HG02870 (cell line): ENCODE data around the gene GLE1.

Source experiments
- ATAC-seq: cut with Tn5 transposase; IDR thresholded peaks from one replicate; pipeline ENCODE4 v1.9.1; 2021; ENCODE audit warnings: mild to moderate bottlenecking, moderate library complexity; ENCODE audit not compliant: unreplicated experiment

Gene GLE1

DNA sequence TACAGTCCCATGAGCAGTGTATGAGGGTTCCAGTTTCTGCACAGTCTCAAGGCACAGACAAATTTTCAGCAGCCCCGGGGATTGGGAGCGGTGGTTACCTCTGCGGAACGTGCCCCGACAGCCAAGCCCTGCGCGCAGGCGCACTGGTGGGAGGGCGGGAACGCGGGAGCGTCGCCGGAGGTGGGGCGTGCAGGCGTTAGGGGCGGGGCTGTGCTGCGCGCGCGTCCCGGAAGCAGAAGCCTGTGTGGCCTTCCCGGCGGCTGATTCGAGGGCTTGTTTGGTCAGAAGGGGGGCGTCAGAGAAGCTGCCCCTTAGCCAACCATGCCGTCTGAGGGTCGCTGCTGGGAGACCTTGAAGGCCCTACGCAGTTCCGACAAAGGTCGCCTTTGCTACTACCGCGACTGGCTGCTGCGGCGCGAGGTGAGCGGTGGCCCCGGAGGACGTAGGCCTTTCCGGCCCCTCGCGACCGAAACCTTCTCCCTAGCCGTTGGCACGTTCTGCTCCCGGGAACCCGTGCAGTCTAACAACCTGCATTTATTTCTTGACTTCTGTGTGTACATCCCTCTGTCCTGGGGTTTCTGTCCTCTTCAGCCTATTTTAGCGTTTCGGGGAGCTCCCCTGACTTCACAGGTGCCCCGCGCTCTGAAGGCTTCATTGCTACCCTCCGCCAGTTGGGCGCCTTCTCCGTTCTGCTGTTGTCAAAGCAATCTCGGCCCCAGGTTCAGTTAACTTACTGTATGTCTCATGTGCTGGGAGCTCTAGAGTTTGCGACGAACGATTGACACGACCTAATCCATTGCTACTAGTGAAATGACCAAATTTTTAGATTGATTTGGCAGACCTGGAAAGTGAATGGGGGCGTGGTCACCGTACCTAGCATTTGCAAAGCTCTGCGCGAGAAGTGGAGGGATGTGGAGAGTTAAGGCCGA, at the start of gene GLE1:
GLE1 (plus strand) TSS at position 235 of the 929 bp plus-strand sequence; CDS start at position 322, 87 bp downstream.
- peak; percentile 84 for ATAC-seq

- no peak for ATAC-seq
Observed at GRCh38 chr9:128454991-128455390, 49.5 kb upstream of the GLE1 start.

DNA sequence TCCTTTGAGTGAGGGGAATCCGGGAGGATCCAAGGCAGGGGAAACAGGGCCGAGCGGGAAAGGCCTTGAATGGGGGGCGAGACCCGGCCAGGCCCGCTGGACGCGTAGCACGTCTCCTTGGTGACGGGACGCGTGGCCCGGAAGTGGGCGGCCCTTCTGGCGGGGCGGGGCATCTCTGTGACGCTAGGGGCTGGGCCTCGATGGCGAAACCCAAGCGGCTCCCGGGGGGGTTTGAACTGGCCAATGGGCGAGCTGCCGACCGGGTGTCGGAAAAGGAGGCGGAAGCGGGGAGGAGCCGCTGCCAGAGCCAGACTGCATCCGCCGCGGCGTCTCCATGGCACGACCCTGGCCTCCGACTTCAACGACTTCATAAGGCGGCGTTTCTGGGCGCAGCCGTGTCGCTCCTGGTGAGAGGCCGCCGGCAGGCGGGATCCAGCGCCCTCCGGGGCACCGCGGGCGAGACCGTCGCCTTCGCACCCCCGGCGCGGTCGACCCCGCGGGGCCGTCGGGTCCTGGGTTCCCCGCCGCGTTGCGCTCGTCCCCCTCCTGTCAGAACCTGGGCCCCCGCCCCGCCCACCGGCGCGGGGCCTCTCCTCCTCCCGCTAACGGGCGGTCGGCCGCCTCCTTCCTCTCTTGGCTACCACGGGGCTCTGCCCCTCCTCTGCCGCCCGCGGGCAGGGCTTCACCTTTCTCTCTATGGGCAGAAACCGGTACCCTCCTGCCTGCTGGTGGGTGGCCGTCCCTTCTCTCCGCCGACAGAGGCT, 48.5 kb upstream of the GLE1 start, which contains the start of gene ODF2:
ODF2 (plus strand) TSS at position 158 of the 764 bp plus-strand sequence; CDS start at position 244, 86 bp downstream.
- ATAC-seq = peak; percentile 77

- ATAC-seq = peak; percentile 62
Observed at GRCh38 chr9:128456613-128457061, 47.9 kb upstream of the GLE1 start.

- ATAC-seq = no peak
Observed at GRCh38 chr9:128457207-128457606, 47.3 kb upstream of the GLE1 start.

- no peak for ATAC-seq
Observed at GRCh38 chr9:128459011-128459410, 45.5 kb upstream of the GLE1 start.

- no peak for ATAC-seq
Observed at GRCh38 chr9:128469070-128469469, 35.4 kb upstream of the GLE1 start.

GRCh38 chr9:128470560-128470959, 34.0 kb upstream of the GLE1 start:
- no peak for ATAC-seq

GRCh38 chr9:128473104-128473503, 31.4 kb upstream of the GLE1 start:
- ATAC-seq = no peak

GRCh38 chr9:128475867-128476266, 28.7 kb upstream of the GLE1 start:
- no peak for ATAC-seq

- ATAC-seq = no peak
Observed at GRCh38 chr9:128479262-128479661, 25.3 kb upstream of the GLE1 start.

DNA sequence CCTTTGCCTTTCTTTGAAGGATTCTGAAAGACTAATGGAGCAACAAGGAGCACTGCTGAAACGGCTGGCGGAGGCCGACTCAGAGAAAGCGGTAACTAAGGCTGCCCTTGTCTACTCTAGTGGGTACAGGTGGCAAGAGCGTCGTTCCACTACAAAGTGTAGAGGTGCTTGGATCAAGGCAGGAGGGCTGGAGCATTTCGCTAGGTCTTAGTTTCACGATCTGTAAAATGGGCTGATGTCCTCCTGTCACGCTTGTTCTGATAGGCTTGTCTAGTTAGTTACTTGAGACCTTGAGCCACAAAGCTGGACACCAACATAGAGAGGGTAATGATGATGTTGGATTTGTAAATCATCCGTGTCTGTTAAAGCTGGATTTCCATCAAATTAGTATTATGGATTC, 23.0 kb upstream of the GLE1 start:
- no peak for ATAC-seq

DNA sequence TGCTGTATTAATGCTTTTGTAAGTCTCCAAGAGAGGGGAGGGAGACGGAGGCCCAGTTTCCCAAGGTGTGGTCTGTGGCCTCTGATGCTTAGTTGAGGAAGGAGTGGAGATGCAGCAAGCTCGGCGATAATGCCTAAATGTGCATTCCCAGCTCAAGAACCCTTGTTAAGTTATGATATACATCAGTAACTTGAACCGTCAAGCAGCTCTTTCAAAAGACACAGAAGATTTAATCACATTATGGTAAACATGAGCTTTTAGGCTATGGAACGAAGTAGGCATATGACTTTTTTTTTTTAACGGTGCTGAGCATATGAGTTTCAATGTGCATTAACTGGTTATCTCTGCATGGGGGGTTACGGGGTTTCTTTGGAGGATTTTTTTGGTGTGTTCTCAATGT, 22.3 kb upstream of the GLE1 start:
- ATAC-seq = no peak

DNA sequence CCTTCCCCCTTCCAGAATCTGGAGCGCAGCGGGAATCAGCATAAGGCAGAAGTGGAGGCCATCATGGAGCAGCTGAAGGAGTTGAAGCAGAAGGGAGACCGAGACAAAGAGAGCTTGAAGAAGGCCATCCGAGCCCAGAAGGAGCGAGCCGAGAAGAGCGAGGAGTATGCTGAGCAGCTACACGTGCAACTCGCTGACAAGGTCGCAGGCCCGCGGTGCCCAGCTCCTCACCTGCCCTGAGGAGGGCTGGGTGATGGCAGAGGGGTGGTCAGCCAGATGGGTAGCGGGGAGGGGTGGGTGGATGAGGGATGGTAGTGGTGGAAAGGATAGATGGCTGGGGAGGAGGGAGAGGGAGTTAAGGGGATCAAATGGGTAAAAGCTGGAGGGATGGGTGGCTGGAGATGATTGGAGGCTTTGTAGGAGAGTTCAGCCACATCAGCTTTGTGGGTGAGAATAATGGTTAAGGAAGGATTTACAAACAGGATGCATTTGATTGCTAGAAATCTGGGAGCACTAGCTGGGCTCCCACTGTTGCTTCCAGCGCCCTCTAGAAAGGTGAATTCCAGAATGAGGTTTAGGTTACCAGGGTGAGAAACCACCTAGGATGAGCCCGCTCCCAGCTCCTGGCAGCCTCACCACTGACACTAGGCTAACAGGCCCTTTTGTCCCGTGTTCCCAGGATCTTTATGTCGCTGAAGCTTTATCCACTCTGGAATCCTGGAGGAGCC, 19.7 kb upstream of the GLE1 start:
- ATAC-seq = no peak

GRCh38 chr9:128485414-128485855, 19.1 kb upstream of the GLE1 start:
- no peak for ATAC-seq

GRCh38 chr9:128486201-128486600, 18.3 kb upstream of the GLE1 start:
- ATAC-seq = no peak

GRCh38 chr9:128493424-128493823, 11.1 kb upstream of the GLE1 start:
- no peak for ATAC-seq

- ATAC-seq = no peak
Observed at GRCh38 chr9:128494108-128494745, 10.3 kb upstream of the GLE1 start.

GRCh38 chr9:128494746-128495129, 9.8 kb upstream of the GLE1 start:
- no peak for ATAC-seq

GRCh38 chr9:128495296-128495695, 9.2 kb upstream of the GLE1 start:
- ATAC-seq = no peak
